Measurements from ENCODE around the gene LMX1A. TPM values are rescaled to one million over a fixed set of nuclear protein-coding genes. Genes with fewer than 3 reads are reported as not detected.

Gene LMX1A
- polyA plus RNA-seq, 3 donors: not detected

DNA sequence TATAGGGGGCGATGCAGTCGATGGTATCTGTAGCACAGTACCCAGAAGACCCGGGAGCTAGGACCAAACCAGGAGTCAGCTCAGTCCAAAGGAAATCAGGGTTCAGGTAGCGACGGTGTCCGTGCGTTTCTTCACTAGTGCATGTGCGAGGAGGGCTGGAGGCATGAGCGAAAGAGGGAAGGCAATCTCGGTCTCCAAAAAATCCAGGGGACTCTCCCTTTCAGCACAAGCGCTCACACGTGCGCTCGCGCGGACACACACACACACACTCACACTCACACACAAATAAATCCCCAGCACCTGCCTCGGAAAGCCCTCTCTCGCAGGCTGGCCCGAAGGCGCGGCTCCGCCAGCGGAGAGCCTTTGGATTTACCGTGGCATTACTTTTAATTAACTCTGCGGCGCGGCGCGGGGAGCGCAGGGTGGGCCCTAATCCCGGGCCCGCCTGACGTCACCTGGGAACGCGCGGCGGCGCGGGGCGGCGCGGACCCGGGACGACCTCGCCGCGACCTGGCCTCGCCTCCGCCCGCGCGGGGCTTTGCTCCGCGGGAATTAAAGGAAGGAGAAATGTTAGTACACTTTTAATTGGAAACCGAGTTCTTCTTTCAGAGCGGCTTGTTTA is 121.2 kb downstream of the LMX1A start:
- Mint-ChIP-seq H3K4me3 (peak overlapping the region in 1 of 2 donors; percentile 78), H3K36me3 (no peaks in the 10 kb centered on the region), H3K27me3 (ENCODE audit: low read depth in 3 of 3) (peaks cover 37 to 55% (median 48%) of the 10 kb centered on the region in 3 donors), H3K4me1 (no peaks in the 10 kb centered on the region), H3K9me3 (peaks cover 0 to 13% (median 3%) of the 10 kb centered on the region in 7 donors), H3K27ac (no peak overlapping the region)
- intact Hi-C loops (cut with micrococcal nuclease): no loop called here
- H3K36me3 ChIP-seq (replicated peaks in 1 of 2; ENCODE audit: control insufficient read depth in 1 of 2, insufficient read depth in 2 of 2, low read length in 2 of 2): no peaks in the 10 kb centered on the region
- no peak overlapping the region for H3K4me3 ChIP-seq (replicated peaks in 1 of 3; ENCODE audit: low read depth in 2 of 3, low read length in 3 of 3)
- no peak for DNase-seq
- H4K20me1 ChIP-seq (ENCODE audit: insufficient read depth, low read length): no peaks in the 10 kb centered on the region
- no peak overlapping the region for H3K27ac ChIP-seq (ENCODE audit: low read depth in 1 of 2, low read length in 2 of 2)
- H3K4me2 ChIP-seq (replicated peaks; ENCODE audit: extremely low read depth, low read length, poor library complexity, severe bottlenecking): no peak overlapping the region
- H3K79me2 ChIP-seq (ENCODE audit: insufficient read depth, low read length): no peaks in the 10 kb centered on the region
- no peak overlapping the region for H3K9ac ChIP-seq (ENCODE audit: insufficient read depth, low read length, poor library complexity, severe bottlenecking)
- peaks cover 45 to 59% of the 10 kb centered on the region in 2 donors for H3K27me3 ChIP-seq (ENCODE audit: control insufficient read depth in 2 of 2, insufficient read depth in 2 of 2, low read length in 2 of 2)
- H2AFZ ChIP-seq (ENCODE audit: insufficient read depth, low read depth, low read length, poor library complexity, severe bottlenecking): no peak overlapping the region
- TF ChIP-seq, protein P1, sequence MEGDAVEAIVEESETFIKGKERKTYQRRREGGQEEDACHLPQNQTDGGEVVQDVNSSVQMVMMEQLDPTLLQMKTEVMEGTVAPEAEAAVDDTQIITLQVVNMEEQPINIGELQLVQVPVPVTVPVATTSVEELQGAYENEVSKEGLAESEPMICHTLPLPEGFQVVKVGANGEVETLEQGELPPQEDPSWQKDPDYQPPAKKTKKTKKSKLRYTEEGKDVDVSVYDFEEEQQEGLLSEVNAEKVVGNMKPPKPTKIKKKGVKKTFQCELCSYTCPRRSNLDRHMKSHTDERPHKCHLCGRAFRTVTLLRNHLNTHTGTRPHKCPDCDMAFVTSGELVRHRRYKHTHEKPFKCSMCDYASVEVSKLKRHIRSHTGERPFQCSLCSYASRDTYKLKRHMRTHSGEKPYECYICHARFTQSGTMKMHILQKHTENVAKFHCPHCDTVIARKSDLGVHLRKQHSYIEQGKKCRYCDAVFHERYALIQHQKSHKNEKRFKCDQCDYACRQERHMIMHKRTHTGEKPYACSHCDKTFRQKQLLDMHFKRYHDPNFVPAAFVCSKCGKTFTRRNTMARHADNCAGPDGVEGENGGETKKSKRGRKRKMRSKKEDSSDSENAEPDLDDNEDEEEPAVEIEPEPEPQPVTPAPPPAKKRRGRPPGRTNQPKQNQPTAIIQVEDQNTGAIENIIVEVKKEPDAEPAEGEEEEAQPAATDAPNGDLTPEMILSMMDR (IDR thresholded peaks at IDR 0.05): no peak
- WGBS (ENCODE audit: insufficient coverage): 2% methylated on average over 47 of the region's 56 CpGs
- peaks cover 0 to 12% of the 10 kb centered on the region in 2 donors for H3K9me3 ChIP-seq (replicated peaks in 1 of 2; ENCODE audit: control insufficient read depth in 1 of 2, insufficient read depth in 1 of 2, low read length in 2 of 2)
- no peaks in the 10 kb centered on the region for H3K4me1 ChIP-seq (ENCODE audit: control insufficient read depth in 1 of 2, insufficient read depth in 2 of 2, low read length in 2 of 2)

DNA sequence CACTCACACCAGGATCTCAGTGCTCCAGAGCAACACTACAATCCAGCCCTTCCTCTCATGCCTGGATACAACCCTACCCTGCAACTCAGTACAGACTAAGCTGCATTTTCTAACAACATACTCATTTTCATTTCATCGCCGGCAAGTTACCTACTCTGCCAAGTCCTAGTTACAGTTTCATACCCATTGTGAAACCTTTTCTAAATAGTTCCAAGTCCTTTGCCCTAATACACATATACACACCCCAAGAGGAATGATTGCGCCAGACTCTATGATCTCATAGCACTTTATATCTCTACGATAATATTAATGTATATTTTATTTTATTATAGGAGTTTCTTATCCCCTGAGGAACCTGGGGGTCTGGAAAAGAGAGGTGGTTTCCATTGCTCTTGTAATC is 122.4 kb downstream of the LMX1A start:
- 93% methylated on average over 2 of the region's 4 CpGs for WGBS (ENCODE audit: insufficient coverage)
- H3K27ac ChIP-seq (ENCODE audit: low read depth in 1 of 2, low read length in 2 of 2): no peak overlapping the region
- no peak overlapping the region for H3K4me2 ChIP-seq (replicated peaks; ENCODE audit: extremely low read depth, low read length, poor library complexity, severe bottlenecking)
- peaks cover 37 to 52% (median 48%) of the 10 kb centered on the region in 3 donors for H3K27me3 Mint-ChIP-seq (ENCODE audit: low read depth in 3 of 3)
- peaks cover 45 to 54% of the 10 kb centered on the region in 2 donors for H3K27me3 ChIP-seq (ENCODE audit: control insufficient read depth in 2 of 2, insufficient read depth in 2 of 2, low read length in 2 of 2)
- H3K4me1 ChIP-seq (ENCODE audit: control insufficient read depth in 1 of 2, insufficient read depth in 2 of 2, low read length in 2 of 2): no peaks in the 10 kb centered on the region
- H3K36me3 ChIP-seq (replicated peaks in 1 of 2; ENCODE audit: control insufficient read depth in 1 of 2, insufficient read depth in 2 of 2, low read length in 2 of 2): no peaks in the 10 kb centered on the region
- H3K9me3 Mint-ChIP-seq: peaks cover 0 to 13% (median 3%) of the 10 kb centered on the region in 7 donors
- no peaks in the 10 kb centered on the region for H3K79me2 ChIP-seq (ENCODE audit: insufficient read depth, low read length)
- H3K9ac ChIP-seq (ENCODE audit: insufficient read depth, low read length, poor library complexity, severe bottlenecking): no peak overlapping the region
- H2AFZ ChIP-seq (ENCODE audit: insufficient read depth, low read depth, low read length, poor library complexity, severe bottlenecking): no peak overlapping the region
- no peak for DNase-seq
- no peaks in the 10 kb centered on the region for H3K4me1 Mint-ChIP-seq
- no peak overlapping the region for H3K4me3 ChIP-seq (replicated peaks in 1 of 3; ENCODE audit: low read depth in 2 of 3, low read length in 3 of 3)
- peak overlapping the region in 1 of 2 donors; percentile 5 for H3K4me3 Mint-ChIP-seq
- H3K36me3 Mint-ChIP-seq: no peaks in the 10 kb centered on the region
- intact Hi-C loops (cut with micrococcal nuclease): no loop called here
- no peaks in the 10 kb centered on the region for H4K20me1 ChIP-seq (ENCODE audit: insufficient read depth, low read length)
- TF ChIP-seq, protein P1 (IDR thresholded peaks at IDR 0.05): no peak
- no peak overlapping the region for H3K27ac Mint-ChIP-seq
- peaks cover 0 to 12% of the 10 kb centered on the region in 2 donors for H3K9me3 ChIP-seq (replicated peaks in 1 of 2; ENCODE audit: control insufficient read depth in 1 of 2, insufficient read depth in 1 of 2, low read length in 2 of 2)
